GM19452 (cell line): ENCODE results near the gene TMTC1.

Experiments
- ATAC-seq: cut with Tn5 transposase; IDR thresholded peaks from one replicate; pipeline ENCODE4 v1.9.1; 2021; ENCODE audit not compliant: unreplicated experiment

TMTC1 gene

GRCh38 chr12:29741342-29742241, 42.1 kb downstream of the TMTC1 start:
- ATAC-seq = no peak

- ATAC-seq = no peak
Measured at GRCh38 chr12:29739279-29739991, 44.3 kb downstream of the TMTC1 start.

GRCh38 chr12:29738365-29738764, 45.4 kb downstream of the TMTC1 start:
- no peak for ATAC-seq

- ATAC-seq = no peak
Measured at GRCh38 chr12:29737644-29738043, 46.1 kb downstream of the TMTC1 start.

GRCh38 chr12:29735604-29736003, 48.1 kb downstream of the TMTC1 start:
- no peak for ATAC-seq

GRCh38 chr12:29734734-29735133, 49.0 kb downstream of the TMTC1 start:
- ATAC-seq = no peak

GRCh38 chr12:29734305-29734704, 49.4 kb downstream of the TMTC1 start:
- no peak for ATAC-seq

GRCh38 chr12:29733501-29733900, 50.2 kb downstream of the TMTC1 start:
- no peak for ATAC-seq

- no peak for ATAC-seq
Measured at GRCh38 chr12:29733060-29733459, 50.7 kb downstream of the TMTC1 start.

- ATAC-seq = no peak
Measured at GRCh38 chr12:29732593-29732992, 51.1 kb downstream of the TMTC1 start.

GRCh38 chr12:29732191-29732590, 51.6 kb downstream of the TMTC1 start:
- no peak for ATAC-seq

- ATAC-seq = no peak
Measured at GRCh38 chr12:29731591-29731990, 52.2 kb downstream of the TMTC1 start.

- ATAC-seq = no peak
Measured at GRCh38 chr12:29730481-29730880, 53.3 kb downstream of the TMTC1 start.

- ATAC-seq = no peak
Measured at GRCh38 chr12:29728030-29728429, 55.7 kb downstream of the TMTC1 start.

- ATAC-seq = no peak
Measured at GRCh38 chr12:29726741-29727348, 56.9 kb downstream of the TMTC1 start.

- ATAC-seq = no peak
Measured at GRCh38 chr12:29726321-29726692, 57.4 kb downstream of the TMTC1 start.

- ATAC-seq = no peak
Measured at GRCh38 chr12:29725587-29726320, 58.0 kb downstream of the TMTC1 start.

GRCh38 chr12:29722164-29722563, 61.6 kb downstream of the TMTC1 start:
- ATAC-seq = no peak

- ATAC-seq = no peak
Measured at GRCh38 chr12:29719381-29719780, 64.4 kb downstream of the TMTC1 start.

GRCh38 chr12:29717540-29718100, 66.1 kb downstream of the TMTC1 start:
- no peak for ATAC-seq

GRCh38 chr12:29714966-29715365, 68.8 kb downstream of the TMTC1 start:
- ATAC-seq = no peak
